GM10266 (cell line): Measurements from ENCODE around the gene ZNF358.

ENCODE experiments used
- DNase-seq: peaks from one replicate; pipeline ENCODE4 v3.0.0; 2012; ENCODE audit errors: extremely low spot score
- TF ChIP-seq, protein P1 (sequence below): IDR thresholded peaks from 2 replicates; pipeline ENCODE4 v1.5.1; 2012; ENCODE audit warnings: mild to moderate bottlenecking, low read depth; ENCODE audit not compliant: control insufficient read depth, insufficient read depth; ENCODE audit errors: missing control alignments

Gene ZNF358

DNA sequence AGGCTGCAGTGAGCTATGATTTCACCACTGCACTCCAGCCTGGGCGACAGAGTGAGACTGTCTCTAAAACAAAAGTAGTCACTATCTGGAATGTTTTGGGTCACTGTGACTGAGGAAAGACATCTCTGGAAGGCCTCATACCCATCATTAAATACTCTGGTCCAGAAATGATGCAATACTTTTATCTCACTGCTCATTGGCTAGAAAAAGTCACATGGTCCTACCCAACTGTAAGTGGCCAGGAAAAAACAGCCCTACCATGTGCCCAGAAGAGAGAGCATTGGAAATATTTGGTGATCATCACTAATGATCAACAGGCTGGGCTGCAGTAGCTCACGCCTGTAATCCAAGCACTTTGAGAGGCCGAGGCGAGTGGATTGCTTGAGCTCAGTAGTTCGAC is 49.4 kb downstream of the ZNF358 start:
- TF ChIP-seq, protein P1, sequence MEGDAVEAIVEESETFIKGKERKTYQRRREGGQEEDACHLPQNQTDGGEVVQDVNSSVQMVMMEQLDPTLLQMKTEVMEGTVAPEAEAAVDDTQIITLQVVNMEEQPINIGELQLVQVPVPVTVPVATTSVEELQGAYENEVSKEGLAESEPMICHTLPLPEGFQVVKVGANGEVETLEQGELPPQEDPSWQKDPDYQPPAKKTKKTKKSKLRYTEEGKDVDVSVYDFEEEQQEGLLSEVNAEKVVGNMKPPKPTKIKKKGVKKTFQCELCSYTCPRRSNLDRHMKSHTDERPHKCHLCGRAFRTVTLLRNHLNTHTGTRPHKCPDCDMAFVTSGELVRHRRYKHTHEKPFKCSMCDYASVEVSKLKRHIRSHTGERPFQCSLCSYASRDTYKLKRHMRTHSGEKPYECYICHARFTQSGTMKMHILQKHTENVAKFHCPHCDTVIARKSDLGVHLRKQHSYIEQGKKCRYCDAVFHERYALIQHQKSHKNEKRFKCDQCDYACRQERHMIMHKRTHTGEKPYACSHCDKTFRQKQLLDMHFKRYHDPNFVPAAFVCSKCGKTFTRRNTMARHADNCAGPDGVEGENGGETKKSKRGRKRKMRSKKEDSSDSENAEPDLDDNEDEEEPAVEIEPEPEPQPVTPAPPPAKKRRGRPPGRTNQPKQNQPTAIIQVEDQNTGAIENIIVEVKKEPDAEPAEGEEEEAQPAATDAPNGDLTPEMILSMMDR, result no peak
- peak; percentile 7 for DNase-seq
